Stimulated activated CD8-positive, alpha-beta memory T cell treated with anti-CD3 and anti-CD28 coated beads, Interleukin-12 subunit alpha, Interleukin-12 subunit beta, amount 100 ng/mL, for 24 hours (primary cell): ENCODE measurements around the gene MAPK8IP1.

Experiments
- DNase-seq: peaks from one replicate; pipeline ENCODE4 v3.0.0-alpha.2; 2020; ENCODE audit errors: extremely low read depth

The MAPK8IP1 gene

DNA sequence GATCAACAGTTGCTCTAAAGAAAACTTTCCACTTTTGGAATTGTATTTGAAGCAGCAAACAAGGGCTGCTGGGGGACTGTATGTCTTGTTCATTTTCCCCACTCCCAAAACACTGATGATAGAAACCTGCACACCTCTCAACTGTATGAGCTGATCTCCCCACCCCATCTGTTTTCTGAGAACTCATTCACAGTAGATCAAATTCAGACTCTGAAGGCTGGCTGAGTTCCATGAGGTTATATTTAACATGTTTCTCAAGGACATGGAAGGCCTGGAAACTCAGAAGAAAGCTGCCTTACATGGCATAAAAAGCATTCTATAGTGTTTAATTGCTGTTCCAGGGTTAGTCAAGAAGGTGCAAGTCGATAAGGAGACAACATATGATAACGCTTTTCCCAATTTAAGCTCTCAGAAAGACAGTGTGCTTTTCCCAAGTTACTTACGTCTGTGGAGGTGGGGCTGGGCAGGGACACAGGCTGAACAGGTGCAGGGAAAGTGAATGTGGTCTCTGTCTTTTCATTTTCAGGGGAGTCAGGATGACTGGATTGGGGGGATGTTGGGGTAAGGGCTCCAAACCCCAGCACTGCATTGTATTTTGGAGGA is 60.0 kb downstream of the MAPK8IP1 start:
- no peak for DNase-seq

GRCh38 chr11:45947885-45948284 is 62.4 kb downstream of the MAPK8IP1 start:
- DNase-seq = no peak

DNA sequence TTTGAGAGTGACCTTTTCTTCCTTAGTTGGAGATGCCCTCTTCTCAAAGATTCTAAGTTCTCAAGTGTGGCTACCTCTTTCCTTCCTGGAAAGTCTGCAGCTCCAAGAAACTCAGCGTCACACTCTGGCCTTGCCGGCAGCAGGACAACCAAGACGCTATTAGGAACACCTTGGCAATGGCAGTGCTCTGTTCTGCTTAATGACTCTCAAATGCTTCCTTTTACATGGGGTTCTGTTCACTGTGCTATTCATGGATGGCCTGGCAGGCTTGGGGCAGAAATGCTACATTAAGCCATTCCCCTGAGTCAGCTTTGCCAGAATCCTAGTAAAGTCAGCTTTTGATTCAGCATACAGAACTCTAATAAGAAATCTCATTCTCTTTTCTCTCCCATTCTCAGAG is 62.9 kb downstream of the MAPK8IP1 start:
- DNase-seq = no peak

DNA sequence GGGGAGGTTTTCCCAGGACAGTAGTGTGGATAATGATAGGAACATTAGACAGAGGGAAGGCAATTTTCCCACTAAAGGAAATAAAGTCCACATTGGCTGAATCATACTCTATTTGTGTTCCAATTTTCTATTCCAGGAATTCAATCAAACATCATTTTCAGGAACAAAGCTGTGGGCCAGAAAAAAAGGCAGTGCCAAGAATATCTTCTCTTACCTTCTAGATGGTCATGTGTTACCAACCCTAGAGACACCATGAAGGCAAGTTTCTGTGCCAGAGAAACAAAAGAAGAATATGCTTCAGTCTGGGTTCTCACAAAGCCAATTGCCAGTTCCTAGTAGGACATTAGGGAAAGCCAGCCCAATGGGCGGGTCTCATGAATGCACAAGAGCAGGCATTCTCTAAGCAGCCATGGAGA is 64.5 kb downstream of the MAPK8IP1 start:
- no peak for DNase-seq
